HG03066 (cell line): ENCODE measurements around the gene ZNF366.

Experiments
- ATAC-seq: cut with Tn5 transposase; IDR thresholded peaks from one replicate; pipeline ENCODE4 v1.9.1; 2021; ENCODE audit warnings: low read depth; ENCODE audit not compliant: unreplicated experiment

ZNF366 gene

GRCh38 chr5:72522607-72523006 lies 15.4 kb upstream of the ZNF366 start:
- no peak for ATAC-seq

- no peak for ATAC-seq
Observed at GRCh38 chr5:72519111-72519510, 11.9 kb upstream of the ZNF366 start.

- ATAC-seq, result no peak
Observed at GRCh38 chr5:72518001-72518683, 10.9 kb upstream of the ZNF366 start.

GRCh38 chr5:72516916-72517315 lies 9.7 kb upstream of the ZNF366 start:
- ATAC-seq, result no peak

- ATAC-seq, result no peak
Observed at GRCh38 chr5:72515211-72515610, 8.0 kb upstream of the ZNF366 start.

GRCh38 chr5:72512593-72512860 lies 5.3 kb upstream of the ZNF366 start:
- no peak for ATAC-seq

- ATAC-seq, result no peak
Observed at GRCh38 chr5:72511774-72512592, 4.8 kb upstream of the ZNF366 start.

GRCh38 chr5:72511366-72511765 lies 4.2 kb upstream of the ZNF366 start:
- ATAC-seq, result no peak

GRCh38 chr5:72510610-72511181 lies 3.5 kb upstream of the ZNF366 start:
- ATAC-seq, result no peak

GRCh38 chr5:72509401-72509800 lies 2.2 kb upstream of the ZNF366 start:
- ATAC-seq, result no peak

GRCh38 chr5:72508241-72509170 lies 1.3 kb upstream of the ZNF366 start:
- peak; percentile 95 for ATAC-seq

- no peak for ATAC-seq
Observed at GRCh38 chr5:72507907-72508238, 663 bp upstream of the ZNF366 start.

- no peak for ATAC-seq
Observed at GRCh38 chr5:72506158-72506549, 1.1 kb downstream of the ZNF366 start.

GRCh38 chr5:72505539-72506157 lies 1.6 kb downstream of the ZNF366 start:
- no peak for ATAC-seq

- no peak for ATAC-seq
Observed at GRCh38 chr5:72505016-72505415, 2.2 kb downstream of the ZNF366 start.

GRCh38 chr5:72503888-72504491 lies 3.2 kb downstream of the ZNF366 start:
- ATAC-seq, result no peak

- ATAC-seq, result no peak
Observed at GRCh38 chr5:72501488-72501887, 5.7 kb downstream of the ZNF366 start.

GRCh38 chr5:72499730-72500129 lies 7.5 kb downstream of the ZNF366 start:
- no peak for ATAC-seq

- ATAC-seq, result no peak
Observed at GRCh38 chr5:72499090-72499489, 8.1 kb downstream of the ZNF366 start.

- ATAC-seq, result no peak
Observed at GRCh38 chr5:72498284-72498683, 8.9 kb downstream of the ZNF366 start.
